SK-N-SH (cell line): ENCODE measurements around the gene VAMP1. TPM values are rescaled to one million over a fixed set of nuclear protein-coding genes. Genes with fewer than 3 reads are reported as not detected.

ENCODE experiments used
- CTCF ChIA-PET: fragments of 300-600, 350-600 bp; formaldehyde crosslinking; extraction: SDS; loops from one replicate; lab custom pipeline; 2021; lab: Yijun Ruan, JAX
- POLR2A ChIA-PET: fragments of 350-600 bp; sonication (Branson Sonifier 250); formaldehyde crosslinking; extraction: SDS; loops from one replicate; lab custom pipeline; 2020; ENCODE audit warnings: antibody characterized with exemption, inconsistent platforms; lab: Yijun Ruan, JAX
- DNase-seq: peaks from one replicate; pipeline ENCODE4 v3.0.0; 2012
- H2AFZ ChIP-seq: fragments of 200-600 bp; sonication (generic); 2 replicates; pipeline ENCODE4 v1.8.1; 2016; ENCODE audit warnings: antibody characterized with exemption, mild to moderate bottlenecking, low read depth
- H3F3A ChIP-seq: fragments of 200-600 bp; sonication (generic); replicated peaks from 2 replicates; pipeline ENCODE3; 2016; ENCODE audit warnings: antibody characterized with exemption, mild to moderate bottlenecking; ENCODE audit not compliant: insufficient read depth
- H3K27ac ChIP-seq, 2 experiments: fragments of 200-500 bp in 1 of 2; fragments of 200-600 bp in 1 of 2; sonication (Bioruptor generic) in 1 of 2; sonication (generic), shearing (Covaris generic) in 1 of 2; 2 replicates each; pipeline versions ENCODE4 v1.5.1 to v1.6.1; 2014 to 2016; ENCODE audit warnings: low read depth in 2 of 2, inconsistent platforms in 1 of 2, low read length in 1 of 2, mild to moderate bottlenecking in 1 of 2, mixed read lengths in 1 of 2
- H3K27me3 ChIP-seq: fragments of 200-600 bp; sonication (generic), shearing (Covaris generic); 2 replicates; pipeline ENCODE4 v1.6.1; 2016; ENCODE audit warnings: mixed run types; ENCODE audit not compliant: insufficient read depth
- H3K36me3 ChIP-seq, 2 experiments: fragments of 200-500 bp in 1 of 2; fragments of 200-600 bp in 1 of 2; sonication (Bioruptor generic) in 1 of 2; sonication (generic) in 1 of 2; replicated peaks in 1 of 2; 2 replicates each; pipeline versions ENCODE3 to v1.5.1; 2014 to 2016; ENCODE audit warnings: low read length in 1 of 2, mild to moderate bottlenecking in 1 of 2; ENCODE audit not compliant: insufficient read depth in 2 of 2, control insufficient read depth in 1 of 2
- H3K4me1 ChIP-seq, 2 experiments: fragments of 200-500 bp in 1 of 2; fragments of 200-600 bp in 1 of 2; sonication (Bioruptor generic) in 1 of 2; sonication (generic), shearing (Covaris generic) in 1 of 2; 2 replicates each; pipeline versions ENCODE4 v1.5.1 to v1.6.1; 2014 to 2016; ENCODE audit warnings: low read depth in 1 of 2, low read length in 1 of 2, mixed run types in 1 of 2; ENCODE audit not compliant: insufficient read depth in 2 of 2, control insufficient read depth in 1 of 2
- H3K4me2 ChIP-seq: fragments of 200-600 bp; sonication (generic), shearing (Covaris generic); 2 replicates; pipeline ENCODE4 v1.6.1; 2017; ENCODE audit warnings: mixed run types
- H3K4me3 ChIP-seq, 2 experiments: fragments of 200-500 bp in 1 of 2; fragments of 200-600 bp in 1 of 2; sonication (Bioruptor generic) in 1 of 2; sonication (generic), shearing (Covaris generic) in 1 of 2; 2 replicates each; pipeline versions ENCODE4 v1.5.1 to v1.8.1; 2014 to 2016; ENCODE audit warnings: low read depth in 2 of 2, inconsistent platforms in 1 of 2, low read length in 1 of 2, mild to moderate bottlenecking in 1 of 2, mixed read lengths in 1 of 2, moderate library complexity in 1 of 2
- H3K79me2 ChIP-seq: fragments of 200-600 bp; sonication (generic); 2 replicates; pipeline ENCODE4 v1.8.1; 2017; ENCODE audit warnings: mild to moderate bottlenecking; ENCODE audit not compliant: insufficient read depth
- H3K9ac ChIP-seq: fragments of 200-600 bp; sonication (generic); 2 replicates; pipeline ENCODE4 v1.6.1; 2017; ENCODE audit warnings: mixed run types
- H3K9me2 ChIP-seq: fragments of 200-600 bp; sonication (generic); 2 replicates; pipeline ENCODE4 v1.6.1; 2017; ENCODE audit warnings: mixed run types
- H3K9me3 ChIP-seq: fragments of 200-600 bp; sonication (generic); 2 replicates; pipeline ENCODE4 v1.6.1; 2017; ENCODE audit warnings: mixed run types, mild to moderate bottlenecking, moderate library complexity
- H4K20me1 ChIP-seq: fragments of 200-600 bp; sonication (generic); 2 replicates; pipeline ENCODE4 v1.6.1; 2017; ENCODE audit warnings: mild to moderate bottlenecking, mixed run types; ENCODE audit not compliant: insufficient read depth
- CHD2 ChIP-seq: fragments of 150-350 bp; IDR thresholded peaks from 2 replicates; pipeline ENCODE4 v1.6.1; 2018; ENCODE audit warnings: low read length; ENCODE audit not compliant: partially characterized antibody
- ELF1 ChIP-seq: IDR thresholded peaks from 2 replicates; pipeline ENCODE4 v1.4.0; 2012
- EP300 ChIP-seq, 2 experiments: IDR thresholded peaks; 2 replicates each; pipeline versions ENCODE4 v1.4.0 to v1.6.1; 2012; ENCODE audit warnings: borderline replicate concordance in 1 of 2, low read depth in 1 of 2, low read length in 1 of 2
- FOXJ3 ChIP-seq: sonication (generic); formaldehyde crosslinking; IDR thresholded peaks from 2 replicates; pipeline ENCODE4 v1.5.1; 2020; ENCODE audit warnings: mild to moderate bottlenecking, missing genetic modification reagents
- FOXM1 ChIP-seq: IDR thresholded peaks from 2 replicates; pipeline ENCODE4 v1.4.0; 2012; ENCODE audit warnings: low read depth, mild to moderate bottlenecking
- GABPA ChIP-seq: IDR thresholded peaks from 2 replicates; pipeline ENCODE4 v1.4.0; 2012; ENCODE audit warnings: low read depth, mild to moderate bottlenecking
- IRF3 ChIP-seq: fragments of 150-350 bp; IDR thresholded peaks from 2 replicates; pipeline ENCODE4 v1.6.1; 2016; ENCODE audit warnings: mild to moderate bottlenecking, low read depth, low read length
- MAX ChIP-seq: IDR thresholded peaks from 2 replicates; pipeline ENCODE4 v1.4.0; 2012; ENCODE audit warnings: low read depth
- MXI1 ChIP-seq: IDR thresholded peaks from 2 replicates; pipeline ENCODE4 v1.6.1; 2012; ENCODE audit warnings: mild to moderate bottlenecking, low read depth, low read length, improper control_type of control experiment
- NFIC ChIP-seq: IDR thresholded peaks from 2 replicates; pipeline ENCODE4 v1.4.0; 2012; ENCODE audit warnings: borderline replicate concordance
- NRF1 ChIP-seq: IDR thresholded peaks from 2 replicates; pipeline ENCODE4 v1.6.1; 2012; ENCODE audit warnings: low read depth, mild to moderate bottlenecking, low read length
- PBX3 ChIP-seq: IDR thresholded peaks from 2 replicates; pipeline ENCODE4; 2012
- POLR2AphosphoS5 ChIP-seq: IDR thresholded peaks from 2 replicates; pipeline ENCODE4 v1.6.1; 2012; ENCODE audit warnings: low read depth, low read length
- RCOR1 ChIP-seq: fragments of 150-350 bp; IDR thresholded peaks from 2 replicates; pipeline ENCODE4 v1.6.1; 2017; ENCODE audit warnings: antibody characterized with exemption, low read length
- REST ChIP-seq: IDR thresholded peaks from 2 replicates; pipeline ENCODE4 v1.6.1; 2012; ENCODE audit warnings: mild to moderate bottlenecking, low read depth, low read length, moderate library complexity
- RFX5 ChIP-seq: IDR thresholded peaks from 2 replicates; pipeline ENCODE4 v1.6.1; 2012; ENCODE audit warnings: mild to moderate bottlenecking, improper control_type of control experiment, low read length
- RXRA ChIP-seq: IDR thresholded peaks from 2 replicates; pipeline ENCODE4 v1.4.0; 2012; ENCODE audit warnings: low read depth, mild to moderate bottlenecking, borderline replicate concordance
- TCF12 ChIP-seq: IDR thresholded peaks from 2 replicates; pipeline ENCODE4 v1.4.0; 2012
- TEAD4 ChIP-seq: IDR thresholded peaks from 2 replicates; pipeline ENCODE4 v1.4.0; 2012; ENCODE audit warnings: mild to moderate bottlenecking, borderline replicate concordance; ENCODE audit not compliant: insufficient read depth
- USF1 ChIP-seq: IDR thresholded peaks from 2 replicates; pipeline ENCODE4 v1.4.0; 2012; ENCODE audit warnings: low read depth, borderline replicate concordance
- YY1 ChIP-seq: IDR thresholded peaks from 2 replicates; pipeline ENCODE4 v1.4.0; 2012; ENCODE audit warnings: low read depth, mild to moderate bottlenecking
- ZBTB33 ChIP-seq: IDR thresholded peaks from 2 replicates; pipeline ENCODE4 v1.4.0; 2012; ENCODE audit warnings: low read depth, borderline replicate concordance
- WGBS: methylation state at CpG from one replicate; pipeline ENCODE4 v1.1.6; 2017; ENCODE audit warnings: low lambda C conversion rate; 5-methylcytosine and 5-hydroxymethylcytosine counted together
- polyA plus RNA-seq, 3 experiments: library from polyadenylated mRNA; depleted of rRNA; stranded (reverse); fragments of >200 nt; gene quantifications; 2 replicates each; pipeline ENCODE4 v1.2.3, GENCODE V29; 2012

Gene VAMP1
- 36.8 and 48.9 TPM in 2 replicates for polyA plus RNA-seq (2012; rRNA removed)
- 21.1 and 21.3 TPM in 2 replicates for polyA plus RNA-seq (2012; cell fraction: cytosol; rRNA removed)
- polyA plus RNA-seq (2012; cell fraction: nucleus; rRNA removed): 137 and 179 TPM in 2 replicates

GRCh38 chr12:6470375-6471163 is at the start of gene VAMP1:
VAMP1 (minus strand) TSS chr12:6470677; CDS start chr12:6470531, 146 bp downstream.
- no peaks in the 10 kb centered on the region for H3K9me2 ChIP-seq
- no peaks in the 10 kb centered on the region for H3K9me3 ChIP-seq
- CTCF ChIA-PET: interaction anchor here (0.7 to 4.1 kb wide), 13 partner anchors 10 to 492 kb away, joined by 3 to 16 read pairs (median 3); partner anchors contain the start of gene MRPL51
- peak within 1 kb of the TSS; percentile 77 to 92 for H3K4me3 ChIP-seq
- POLR2A ChIA-PET: interaction anchor here (0.5 to 2.9 kb wide), 19 partner anchors 14 to 219 kb away, joined by 3 to 23 read pairs (median 6); partner anchors contain the start of genes GAPDH, MRPL51, TAPBPL and ZNF384
- H3K36me3 ChIP-seq: peaks cover 7 to 11% of the 10 kb centered on the region in 2 experiments
- no peaks in the 10 kb centered on the region for H4K20me1 ChIP-seq
- H2AFZ ChIP-seq: peak within 1 kb of the TSS; percentile 92
- H3K27me3 ChIP-seq: no peaks in the 10 kb centered on the region
- DNase-seq: peak; percentile 97
- peak within 1 kb of the TSS; percentile 87 for H3K9ac ChIP-seq
- peaks cover 11% of the 10 kb centered on the region for H3F3A ChIP-seq
- under 1% methylated on average over 25 of the region's 69 CpGs for WGBS
- H3K4me2 ChIP-seq: peak within 1 kb of the TSS; percentile 98
- H3K79me2 ChIP-seq: peaks cover 37% of the 10 kb centered on the region
- H3K27ac ChIP-seq: peak within 1 kb of the TSS; percentile 91 to 98
- H3K4me1 ChIP-seq: peaks cover 0 to 13% of the 10 kb centered on the region in 2 experiments; a peak in 2 of 4 replicates
- no peak; the same call in 1 of the 2 replicates for TF ChIP-seq NFIC
- TF ChIP-seq ELF1: peak; percentile 52
- no peak for TF ChIP-seq GABPA
- TF ChIP-seq ZBTB33: 0 out of 2 replicates have a peak, but pooled peaks have one; percentile 17
- no peak; a peak in 1 of 4 replicates for TF ChIP-seq EP300 (IDR thresholded peaks at IDR 0.05; ENCODE audit: borderline replicate concordance in 1 of 2, low read depth in 1 of 2, low read length in 1 of 2)
- peak; percentile 78 for TF ChIP-seq MAX
- no peak for TF ChIP-seq USF1
- no peak for TF ChIP-seq FOXJ3 (CRISPR knock-in tag)
- TF ChIP-seq TEAD4: no peak
- peak; percentile 100 for TF ChIP-seq POLR2AphosphoS5
- no peak for TF ChIP-seq RFX5
- peak; percentile 98 for TF ChIP-seq PBX3
- TF ChIP-seq REST: peak; percentile 47; the same call in 1 of the 2 replicates
- TF ChIP-seq FOXM1: no peak
- TF ChIP-seq TCF12: peak; percentile 28; the same call in 1 of the 2 replicates
- no peak; the same call in 1 of the 2 replicates for TF ChIP-seq RXRA
- no peak for TF ChIP-seq RCOR1
- peak; percentile 67 for TF ChIP-seq NRF1
- TF ChIP-seq CHD2: peak; percentile 75
- TF ChIP-seq YY1: peak; percentile 74
- TF ChIP-seq IRF3: 0 out of 2 replicates have a peak, but pooled peaks have one; percentile 17
- TF ChIP-seq MXI1: peak; percentile 79
